D341Med (cell line): ENCODE data around the gene PCNT.
"Not testable (repeated sequence)": the region's sequence is repeated elsewhere in the genome, so short reads cannot be mapped to it uniquely, and the experiment has no call there.

Source experiments
- DNase-seq: peaks from one replicate; pipeline ENCODE4 v3.0.0; 2012; ENCODE audit warnings: low spot score

PCNT gene

DNA sequence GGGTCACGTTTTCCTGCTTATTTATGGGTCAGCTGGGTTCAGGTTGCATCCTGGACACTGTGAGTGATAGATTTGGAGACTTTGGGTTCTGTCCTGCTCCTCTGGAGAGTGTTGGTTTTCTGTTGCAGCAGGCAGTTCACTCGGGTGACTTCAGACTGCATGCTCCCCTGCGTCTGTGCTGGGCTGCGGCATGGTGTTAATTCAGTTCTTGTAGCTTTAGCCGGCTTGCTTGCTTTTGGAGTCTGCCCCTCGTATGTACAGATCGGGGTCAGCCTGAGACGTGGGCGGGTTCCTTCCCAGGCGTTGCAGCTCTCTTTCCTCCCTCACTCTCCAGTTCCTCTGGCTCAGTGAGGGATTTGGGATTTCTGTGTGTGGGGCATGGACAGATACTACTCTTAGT lies 38.0 kb downstream of the PCNT start:
- no peak for DNase-seq

DNA sequence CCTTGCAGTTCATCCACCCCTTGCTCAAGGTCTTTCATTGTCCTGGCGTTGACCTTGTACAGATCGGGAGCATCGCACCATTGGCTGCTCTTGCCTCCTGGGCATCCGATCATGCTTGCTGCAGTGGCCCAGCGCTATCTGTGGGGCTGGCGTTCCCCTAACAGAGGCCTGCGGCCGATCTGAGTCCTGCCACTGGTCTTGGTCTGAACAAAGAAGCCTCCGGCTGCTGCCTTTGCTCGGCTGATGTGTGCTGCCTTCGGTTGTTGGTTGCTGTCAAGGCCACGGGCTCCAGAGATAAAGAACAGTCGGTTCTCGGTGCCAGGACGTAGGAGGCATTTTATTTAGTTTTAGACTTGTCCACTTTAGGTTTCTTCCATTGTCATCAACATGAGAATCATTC lies 39.0 kb downstream of the PCNT start:
- no peak for DNase-seq

DNA sequence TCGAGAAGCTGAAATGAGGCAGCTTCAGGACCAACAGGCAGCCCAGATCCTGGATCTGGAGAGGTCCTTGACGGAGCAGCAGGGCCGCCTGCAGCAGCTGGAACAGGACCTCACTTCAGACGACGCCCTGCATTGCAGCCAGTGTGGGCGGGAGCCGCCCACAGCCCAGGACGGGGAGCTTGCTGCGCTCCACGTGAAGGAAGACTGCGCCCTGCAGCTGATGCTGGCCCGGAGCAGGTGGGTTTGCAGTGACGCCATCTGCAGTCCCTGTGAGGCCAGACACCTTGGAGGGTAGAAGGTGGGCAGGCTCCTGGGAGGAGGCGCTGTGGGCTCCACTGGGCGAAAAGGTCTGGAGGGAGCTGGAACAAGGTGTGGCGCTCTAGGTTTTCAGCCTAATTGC lies 39.7 kb downstream of the PCNT start:
- no peak for DNase-seq

DNA sequence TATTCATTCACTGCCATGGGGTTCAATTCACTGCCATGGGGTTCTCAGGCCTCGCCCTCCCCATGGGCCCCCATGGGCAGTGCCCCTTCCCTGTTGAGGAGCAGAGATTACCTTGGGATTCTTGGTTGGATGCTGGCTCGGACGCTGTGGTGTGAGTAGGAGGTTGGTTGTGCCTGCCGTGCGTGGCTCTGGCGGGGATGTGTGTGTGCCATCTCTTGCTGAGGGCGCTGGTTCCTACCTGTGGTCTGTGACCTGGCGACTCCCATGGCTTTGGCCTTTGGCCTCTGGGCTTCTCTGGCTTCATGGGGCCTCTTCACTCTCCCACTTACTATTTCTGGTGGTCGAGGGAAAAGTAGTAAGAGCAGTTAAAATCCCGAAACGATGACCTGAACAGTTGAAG lies 42.1 kb downstream of the PCNT start:
- no peak for DNase-seq

DNA sequence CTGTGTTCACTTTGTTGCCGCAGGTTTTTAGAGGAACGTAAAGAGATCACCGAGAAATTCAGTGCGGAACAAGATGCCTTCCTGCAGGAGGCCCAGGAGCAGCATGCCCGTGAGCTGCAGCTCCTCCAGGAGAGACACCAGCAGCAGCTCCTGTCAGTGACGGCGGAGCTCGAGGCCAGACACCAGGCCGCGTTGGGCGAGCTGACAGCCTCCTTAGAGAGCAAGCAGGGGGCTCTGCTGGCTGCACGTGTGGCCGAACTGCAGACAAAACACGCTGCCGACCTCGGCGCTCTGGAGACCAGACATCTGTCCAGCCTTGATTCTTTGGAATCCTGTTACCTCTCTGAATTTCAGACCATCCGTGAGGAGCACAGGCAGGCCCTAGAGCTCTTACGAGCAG lies 42.6 kb downstream of the PCNT start:
- no peak for DNase-seq

DNA sequence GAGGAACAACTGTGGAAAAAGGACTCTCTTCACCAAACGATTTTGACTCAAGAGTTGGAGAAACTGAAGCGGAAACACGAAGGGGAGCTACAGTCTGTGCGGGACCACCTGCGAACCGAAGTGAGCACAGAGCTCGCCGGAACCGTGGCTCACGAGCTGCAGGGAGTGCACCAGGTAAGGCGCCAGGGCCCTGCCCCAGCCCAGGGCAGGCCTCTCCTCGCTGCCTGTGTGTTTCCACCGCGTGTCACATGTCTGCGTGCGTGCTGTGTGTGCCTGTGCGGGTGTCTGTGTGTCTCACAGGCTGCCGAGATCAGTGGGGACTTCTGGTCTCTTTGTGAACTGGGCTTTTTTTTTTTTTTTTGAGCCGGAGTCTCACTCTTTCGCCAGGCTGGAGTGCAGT lies 43.0 kb downstream of the PCNT start:
- DNase-seq = no peak

DNA sequence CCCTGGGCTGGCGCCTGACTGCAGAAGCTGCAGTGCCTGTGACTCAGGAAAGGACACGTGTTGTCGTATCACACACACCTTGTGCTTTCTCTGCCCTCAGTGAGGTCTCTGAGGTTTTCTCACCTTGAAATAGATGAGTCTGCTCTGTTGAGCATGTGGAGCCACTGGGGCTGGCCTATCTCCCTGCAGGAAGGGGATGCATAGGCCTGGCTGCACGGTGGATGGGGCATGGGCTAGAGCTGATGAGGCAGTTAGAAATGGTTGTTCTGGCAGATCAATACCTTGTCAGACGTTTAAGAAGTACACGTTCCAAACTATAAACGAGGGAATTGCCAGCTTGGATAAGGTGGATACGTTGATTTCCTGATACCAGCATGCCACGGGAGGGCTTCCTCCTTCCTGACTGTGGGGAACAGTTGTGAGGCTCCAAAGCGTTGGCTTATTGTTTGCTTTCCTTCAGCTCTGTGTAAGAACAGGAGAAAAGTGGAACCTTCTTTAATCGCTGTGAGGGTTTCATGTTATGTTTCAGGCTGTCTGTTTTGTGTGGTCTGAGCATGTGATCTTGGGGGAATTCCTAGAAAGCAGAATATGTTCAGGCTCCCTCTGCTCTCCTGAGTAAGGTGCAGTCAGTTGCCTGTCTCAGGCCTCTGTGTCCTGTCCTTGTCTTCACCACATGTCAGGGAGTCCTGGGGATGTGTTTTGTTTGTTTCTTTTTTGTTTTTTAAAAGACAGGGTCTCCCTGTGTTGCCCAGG lies 44.8 kb downstream of the PCNT start:
- DNase-seq = no peak

DNA sequence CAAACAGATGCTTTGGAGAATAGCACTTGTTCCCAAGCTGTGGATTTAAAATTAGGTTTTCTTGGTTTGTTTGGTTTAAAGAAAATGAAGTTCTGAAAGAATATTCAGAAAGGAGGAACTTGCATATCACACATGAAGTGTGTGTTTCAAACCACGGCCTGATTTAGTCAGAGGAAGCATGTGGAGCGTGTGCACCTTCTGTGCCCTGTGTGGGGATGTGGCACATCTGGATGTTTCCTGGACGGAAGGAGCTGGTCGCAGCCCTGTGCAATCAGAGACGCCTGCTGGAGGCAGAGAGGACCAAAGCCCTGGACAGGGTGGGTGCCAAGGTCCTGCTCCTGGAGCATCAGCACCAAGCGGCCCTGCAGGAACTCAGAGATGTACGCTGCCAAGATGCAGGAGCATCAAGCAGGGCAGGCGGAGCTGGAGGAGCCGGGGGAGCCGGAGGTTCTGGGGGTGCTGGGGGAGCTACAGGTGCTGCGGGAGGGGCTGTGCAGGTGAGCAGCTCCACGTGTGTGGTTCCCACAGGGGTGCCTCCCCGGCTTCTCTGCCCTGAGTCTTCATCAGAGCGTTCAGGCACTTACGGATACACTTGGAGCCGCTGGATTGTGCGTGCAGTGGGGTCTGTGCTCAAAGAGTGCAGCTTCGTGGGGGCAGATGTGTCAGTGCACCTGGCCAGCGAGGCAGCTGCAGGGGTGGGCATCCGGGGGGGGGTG lies 45.7 kb downstream of the PCNT start:
- DNase-seq = no peak

DNA sequence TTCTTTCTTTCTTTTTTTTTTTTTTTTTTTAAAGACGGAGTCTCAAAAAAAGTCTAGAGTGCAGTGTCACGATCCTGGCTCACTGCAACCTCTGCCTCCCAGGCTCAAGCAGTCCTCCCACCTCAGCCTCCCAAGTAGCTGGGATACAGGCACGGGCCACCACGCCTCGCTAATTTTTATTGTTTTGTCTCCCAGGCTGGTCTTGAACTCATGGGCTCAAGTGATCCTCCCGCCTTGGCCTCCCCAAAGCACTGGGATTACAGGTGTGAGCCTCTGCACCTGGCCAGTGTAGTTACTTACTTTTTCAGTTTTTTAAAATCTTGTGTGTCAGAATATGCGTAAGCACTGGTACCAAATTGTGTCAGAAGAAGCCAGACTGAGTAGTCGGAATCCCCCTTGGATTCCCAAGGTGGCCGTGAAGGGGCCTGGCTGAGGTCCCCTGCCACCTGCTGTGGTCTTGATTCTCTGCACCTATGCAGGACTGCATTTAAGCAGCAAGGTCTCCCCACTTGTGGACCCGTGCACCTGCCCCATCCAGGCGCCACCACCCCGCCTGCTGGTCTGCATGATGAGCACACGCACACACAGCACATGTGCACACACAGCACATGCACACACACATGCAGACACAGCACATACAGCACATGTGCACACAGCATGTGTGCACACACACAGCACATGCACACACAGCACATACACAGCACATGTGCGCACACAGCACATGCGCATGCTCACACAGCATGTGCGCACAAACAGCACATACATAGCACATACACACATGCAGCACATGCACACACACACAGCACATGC lies 47.5 kb downstream of the PCNT start:
- DNase-seq = no peak

DNA sequence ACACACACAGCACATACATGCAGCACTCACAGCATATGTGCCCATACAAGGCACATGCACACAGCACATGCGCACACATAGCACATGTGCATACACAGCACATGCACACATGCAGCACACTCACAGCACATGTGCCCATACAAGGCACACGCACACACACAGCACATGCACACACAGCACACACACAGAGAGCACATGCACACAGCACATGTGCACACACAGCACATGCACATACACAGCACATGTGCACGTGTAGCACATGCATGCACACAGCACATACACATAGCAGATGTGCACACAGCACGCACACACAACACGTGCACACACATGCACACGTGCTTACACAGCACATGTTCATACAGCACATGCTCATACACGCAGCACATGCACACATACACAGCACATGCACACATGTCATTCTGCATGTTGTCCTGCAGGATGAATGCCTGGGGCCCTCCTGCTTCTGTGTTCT lies 48.1 kb downstream of the PCNT start:
- DNase-seq = no peak

DNA sequence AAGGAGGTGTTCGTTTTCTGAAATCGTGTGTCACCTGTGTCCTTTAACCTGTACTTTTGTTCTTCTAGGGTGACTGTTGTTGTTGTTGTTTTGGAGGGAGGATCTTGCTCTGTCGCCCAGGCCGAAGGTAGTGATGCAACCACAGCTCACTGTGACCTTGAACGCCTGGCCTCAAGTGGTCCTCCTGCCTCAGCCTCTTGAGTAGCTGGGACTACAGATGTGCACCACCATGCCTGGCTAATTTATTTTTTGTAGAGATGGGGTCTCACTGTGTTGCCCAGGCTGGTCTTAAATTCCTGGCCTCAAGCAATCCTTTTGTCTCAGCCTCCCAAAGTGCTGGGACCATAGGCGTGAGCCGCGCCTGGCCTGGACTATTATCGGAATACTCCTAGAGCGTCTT lies 49.0 kb downstream of the PCNT start:
- DNase-seq = not testable (repeated sequence)

DNA sequence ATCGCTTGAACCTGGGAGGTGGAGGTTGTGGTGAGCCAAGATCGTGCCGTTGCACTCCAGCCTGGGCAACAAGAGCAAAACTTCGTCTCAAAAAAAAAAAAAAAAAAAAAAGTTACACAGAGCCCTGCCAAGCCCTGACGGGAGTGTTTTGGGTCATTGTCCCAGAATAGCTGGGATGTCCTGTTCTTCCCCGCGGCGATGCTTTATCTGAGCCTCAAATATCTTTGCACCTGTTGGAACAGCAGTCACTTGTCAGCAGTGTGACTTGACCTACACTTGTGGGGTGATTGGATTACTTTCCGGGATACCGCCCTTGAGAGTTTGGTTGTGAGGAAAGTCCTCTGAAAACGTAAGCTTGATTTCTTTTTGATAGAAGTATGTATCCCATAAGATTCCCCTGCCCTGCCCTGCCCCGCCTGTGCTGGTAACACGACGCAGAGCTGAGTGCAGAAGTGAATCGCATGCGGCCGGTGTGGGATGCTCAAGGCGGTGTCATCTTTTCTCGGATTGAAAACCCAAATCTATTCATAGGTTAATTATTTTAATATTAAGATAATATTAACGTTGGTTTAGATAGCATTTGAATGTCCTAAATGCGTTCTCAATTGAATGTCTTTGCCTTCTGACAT lies 50.9 kb downstream of the PCNT start:
- DNase-seq = no peak

DNA sequence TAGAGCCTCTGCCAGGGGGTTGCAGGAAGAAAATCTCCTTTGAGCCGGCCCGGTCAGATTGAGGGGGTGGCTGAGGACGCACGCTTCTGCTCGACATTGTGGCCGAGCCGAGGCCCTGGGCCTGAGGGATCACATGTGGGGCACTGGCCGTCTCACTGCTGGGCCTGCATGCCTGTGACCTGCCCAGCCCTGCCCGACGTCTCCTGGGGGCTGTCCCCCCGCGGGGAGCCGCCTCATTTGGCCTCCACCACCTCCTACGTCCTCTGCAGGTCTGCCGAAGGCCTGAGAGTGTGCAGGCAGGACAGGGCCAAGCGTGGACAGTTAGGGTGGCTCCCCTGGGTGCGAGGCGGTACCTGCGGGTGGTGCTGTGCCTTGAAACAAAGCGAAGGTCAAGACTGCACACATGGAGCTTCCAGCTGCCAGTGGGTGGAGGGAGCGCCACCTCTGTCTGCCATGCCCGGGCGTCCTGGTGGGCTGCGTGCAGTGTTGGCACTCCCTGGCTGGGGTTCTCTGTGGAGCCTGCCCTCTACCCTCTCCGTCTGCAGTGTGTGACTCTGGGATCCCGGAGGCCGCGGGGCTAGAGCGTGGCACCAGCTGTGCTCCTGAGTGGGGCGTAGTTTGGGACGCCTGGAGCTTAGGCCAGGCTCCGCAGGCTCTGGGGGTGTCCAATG lies 51.7 kb downstream of the PCNT start:
- DNase-seq = no peak

DNA sequence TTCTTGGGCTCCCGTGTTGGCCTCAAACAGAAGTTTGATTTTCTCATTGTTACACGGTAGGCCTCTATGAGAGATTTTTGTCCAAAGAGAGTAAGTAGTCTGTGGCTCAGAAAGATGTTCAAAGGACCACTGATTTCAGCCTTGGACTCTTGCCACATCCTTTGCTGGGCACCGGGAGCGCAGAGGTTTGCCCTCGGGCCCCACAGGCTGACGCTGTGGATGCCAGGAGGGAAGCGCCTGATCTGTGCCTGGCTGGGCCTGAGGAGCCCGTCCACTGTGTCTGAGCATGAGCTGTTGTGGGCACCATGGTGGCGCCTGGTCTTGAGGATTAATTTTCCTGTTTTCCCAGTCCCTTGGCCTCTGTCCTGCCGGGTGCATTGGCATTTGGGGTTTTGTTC lies 52.3 kb downstream of the PCNT start:
- no peak for DNase-seq

DNA sequence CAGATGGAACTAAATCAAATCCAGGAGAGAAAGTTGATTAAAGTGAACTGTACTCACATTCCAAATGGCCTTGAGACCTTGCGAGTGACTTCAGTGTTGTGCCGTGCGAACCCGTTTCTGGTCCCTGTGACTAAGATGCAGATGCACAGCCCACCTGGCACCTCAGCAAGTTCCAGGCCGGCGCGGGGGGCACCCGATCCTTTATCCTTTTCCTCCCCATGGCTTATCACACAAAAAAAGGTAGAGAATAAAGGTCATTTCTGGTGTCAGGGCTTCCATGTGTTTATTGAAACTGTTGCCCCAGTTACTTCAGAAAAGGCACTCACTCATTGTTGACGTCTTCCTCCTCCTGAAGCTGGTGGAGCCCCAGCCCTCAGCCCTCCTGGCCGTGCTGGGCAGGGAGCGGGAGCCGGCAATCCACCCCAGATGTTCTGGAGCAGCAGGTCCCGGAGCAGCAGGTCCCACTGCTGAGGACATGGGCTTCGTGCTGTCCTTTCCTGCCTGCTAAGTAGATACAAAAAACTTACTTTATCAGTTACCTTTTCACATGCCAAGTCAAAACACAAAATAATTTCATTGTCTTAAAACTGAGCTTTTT lies 53.0 kb downstream of the PCNT start:
- DNase-seq = no peak

DNA sequence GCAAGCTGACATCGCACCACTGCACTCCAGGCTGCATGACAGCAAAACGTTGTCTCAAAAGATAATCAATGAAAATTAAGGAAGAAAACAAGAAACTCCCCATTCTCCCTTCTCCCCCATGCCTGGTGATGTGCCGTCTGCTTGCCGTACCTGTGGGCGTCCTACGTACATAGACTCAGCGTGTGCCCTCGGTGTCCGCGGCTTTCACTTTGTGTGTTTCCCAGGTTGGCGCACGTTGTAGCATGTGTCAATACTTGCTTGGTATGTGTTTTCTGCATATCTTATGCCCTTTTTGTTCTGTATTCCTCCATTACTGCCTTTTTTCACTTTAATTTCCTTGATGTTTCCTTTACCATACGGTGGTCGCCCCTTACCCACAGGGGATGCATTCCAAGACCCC lies 53.8 kb downstream of the PCNT start:
- DNase-seq = no peak

DNA sequence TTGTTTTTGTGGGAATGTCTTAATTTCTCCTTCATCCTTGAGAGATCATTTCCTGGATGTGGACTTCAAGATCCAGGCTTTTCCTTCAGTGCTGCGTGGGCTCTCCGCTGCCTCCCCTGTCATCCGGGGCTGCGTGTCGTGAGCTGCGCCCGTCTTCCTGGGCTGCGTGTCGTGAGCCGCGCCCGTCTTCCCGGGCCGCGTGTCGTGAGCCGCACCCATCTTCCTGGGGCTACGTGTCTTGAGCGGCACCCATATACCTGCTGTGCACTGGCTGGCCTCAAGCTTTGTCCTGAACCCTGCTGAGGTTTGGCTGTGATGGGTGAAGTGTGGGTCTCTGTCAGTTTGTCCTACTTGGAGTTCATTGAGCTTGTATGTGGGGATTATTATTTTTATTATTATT lies 55.1 kb downstream of the PCNT start:
- peak; percentile 26 for DNase-seq

DNA sequence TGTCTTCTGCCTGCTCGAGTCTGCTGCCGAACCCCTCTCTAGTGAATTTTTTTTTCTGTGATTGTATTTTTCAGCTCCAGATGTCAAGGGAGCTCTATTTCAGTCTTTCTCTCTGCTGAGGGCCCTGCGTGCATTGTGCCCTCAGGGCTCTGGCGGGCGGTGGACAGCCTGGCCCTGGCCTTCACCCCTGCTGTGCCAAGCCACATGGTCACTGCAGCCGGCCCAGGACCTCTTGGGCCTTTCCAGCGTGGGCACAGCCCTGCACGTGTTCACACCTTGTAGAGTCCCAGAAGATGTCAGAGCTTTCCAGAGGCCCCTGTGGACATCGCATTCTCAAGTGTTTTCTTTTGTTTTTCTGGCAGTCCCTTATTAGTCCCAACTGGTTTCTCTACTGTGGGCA lies 55.7 kb downstream of the PCNT start:
- peak; percentile 22 for DNase-seq

DNA sequence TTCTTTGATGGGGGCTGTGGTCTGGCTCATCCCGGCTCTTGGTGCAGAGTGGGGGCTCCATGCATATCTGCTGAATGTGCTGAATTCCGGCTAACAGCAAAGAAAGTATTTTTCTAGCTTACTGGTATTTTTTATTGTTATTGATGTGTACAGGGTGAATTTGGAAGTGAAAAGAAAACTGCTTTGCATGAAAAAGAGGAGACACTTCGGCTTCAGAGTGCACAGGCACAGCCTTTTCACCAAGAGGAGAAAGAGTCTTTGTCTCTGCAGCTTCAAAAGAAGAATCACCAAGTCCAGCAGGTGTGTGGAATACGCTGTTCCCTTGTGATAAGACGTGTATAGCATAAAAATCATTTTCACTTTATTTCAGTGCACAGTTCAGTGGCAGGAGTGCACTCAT lies 57.6 kb downstream of the PCNT start:
- no peak for DNase-seq

DNA sequence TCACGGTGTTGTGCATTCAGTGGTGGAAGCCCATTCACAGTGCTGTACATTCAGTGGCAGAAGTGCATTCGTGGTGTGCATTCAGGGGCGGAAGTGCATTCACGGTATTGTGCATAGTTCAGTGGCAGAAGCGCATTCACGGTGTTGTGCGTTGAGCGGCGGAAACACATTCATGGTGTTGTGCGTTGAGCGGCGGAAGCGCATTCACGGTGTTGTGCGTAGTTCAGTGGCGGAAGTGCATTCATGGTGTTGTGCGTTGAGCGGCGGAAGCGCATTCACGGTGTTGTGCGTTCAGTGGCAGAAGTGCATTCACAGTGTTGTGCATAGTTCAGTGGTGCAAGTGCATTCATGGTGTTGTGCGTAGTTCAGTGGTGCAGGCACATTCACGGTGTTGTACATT lies 60.6 kb downstream of the PCNT start:
- DNase-seq = no peak
